HG02763 (cell line): ENCODE results near the gene SEMA3A.
"Not testable (repeated sequence)": the region's sequence is repeated elsewhere in the genome, so short reads cannot be mapped to it uniquely, and the experiment has no call there.

Experiments
- ATAC-seq: cut with Tn5 transposase; IDR thresholded peaks from one replicate; pipeline ENCODE4 v1.9.1; 2021; ENCODE audit warnings: mild to moderate bottlenecking, moderate library complexity; ENCODE audit not compliant: unreplicated experiment

The SEMA3A gene

DNA sequence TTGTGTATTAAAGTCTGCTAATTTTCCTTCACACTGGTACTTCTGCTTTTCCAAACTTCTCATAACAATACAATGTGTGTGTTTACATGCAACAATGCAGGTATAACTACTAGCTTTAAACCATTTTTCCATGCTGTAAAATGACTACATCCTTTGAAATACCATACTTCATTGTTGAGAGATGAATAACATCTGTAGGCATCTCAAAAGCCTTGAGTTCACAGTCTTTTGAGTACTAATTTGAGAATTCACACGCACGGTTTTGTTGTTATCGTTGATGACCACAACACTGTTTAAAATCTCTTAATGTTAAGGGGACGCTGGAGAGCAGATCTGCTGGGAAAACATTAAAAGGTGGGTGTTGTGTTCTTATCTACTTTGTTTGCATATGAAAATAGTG lies 37.4 kb downstream of the SEMA3A start:
- ATAC-seq, result no peak

GRCh38 chr7:84154991-84155781 lies 39.4 kb downstream of the SEMA3A start:
- no peak for ATAC-seq

- ATAC-seq, result no peak
Measured at GRCh38 chr7:84152995-84153394, 41.6 kb downstream of the SEMA3A start.

GRCh38 chr7:84150370-84150769 lies 44.2 kb downstream of the SEMA3A start:
- ATAC-seq, result not testable (repeated sequence)

- ATAC-seq, result no peak
Measured at GRCh38 chr7:84149573-84149972, 45.0 kb downstream of the SEMA3A start.

DNA sequence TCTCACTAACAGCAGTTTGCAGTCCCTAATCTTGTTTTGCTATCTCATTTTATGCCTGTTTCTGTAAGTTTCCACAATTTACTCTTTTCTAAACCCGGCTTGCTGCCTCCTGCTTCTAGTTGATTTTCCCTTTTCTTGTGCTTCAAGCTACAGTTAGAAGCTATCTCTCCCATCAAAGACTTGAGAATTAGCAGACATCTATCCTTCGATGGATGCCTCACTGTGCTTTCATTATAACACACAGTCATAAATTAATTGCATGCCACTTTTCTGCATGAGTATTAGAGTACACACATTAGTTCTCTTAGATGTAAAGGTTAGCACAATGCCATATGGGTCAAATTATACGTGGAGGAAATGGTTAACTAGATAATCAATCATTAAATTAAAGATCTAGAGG lies 48.7 kb downstream of the SEMA3A start:
- no peak for ATAC-seq

DNA sequence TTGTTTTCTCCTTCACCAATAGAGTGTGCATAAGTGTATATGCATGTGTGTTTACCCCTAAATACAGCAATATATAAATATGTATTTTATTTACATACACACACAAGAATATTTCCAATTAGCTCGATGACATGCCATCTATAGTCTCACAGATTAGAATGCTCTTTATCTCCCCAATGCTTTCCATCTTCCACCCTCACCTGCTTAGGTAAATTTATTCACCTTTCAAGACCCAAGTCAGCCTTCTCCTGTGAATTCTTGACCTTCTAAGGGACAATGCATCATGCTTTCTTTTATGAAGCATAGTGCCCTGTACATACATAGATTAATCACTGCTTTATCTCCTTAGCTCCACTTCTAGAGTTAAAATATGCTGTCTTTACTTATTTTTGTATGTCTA lies 49.7 kb downstream of the SEMA3A start:
- ATAC-seq, result no peak

GRCh38 chr7:84144480-84144879 lies 50.1 kb downstream of the SEMA3A start:
- no peak for ATAC-seq

GRCh38 chr7:84142726-84143125 lies 51.9 kb downstream of the SEMA3A start:
- ATAC-seq, result no peak

DNA sequence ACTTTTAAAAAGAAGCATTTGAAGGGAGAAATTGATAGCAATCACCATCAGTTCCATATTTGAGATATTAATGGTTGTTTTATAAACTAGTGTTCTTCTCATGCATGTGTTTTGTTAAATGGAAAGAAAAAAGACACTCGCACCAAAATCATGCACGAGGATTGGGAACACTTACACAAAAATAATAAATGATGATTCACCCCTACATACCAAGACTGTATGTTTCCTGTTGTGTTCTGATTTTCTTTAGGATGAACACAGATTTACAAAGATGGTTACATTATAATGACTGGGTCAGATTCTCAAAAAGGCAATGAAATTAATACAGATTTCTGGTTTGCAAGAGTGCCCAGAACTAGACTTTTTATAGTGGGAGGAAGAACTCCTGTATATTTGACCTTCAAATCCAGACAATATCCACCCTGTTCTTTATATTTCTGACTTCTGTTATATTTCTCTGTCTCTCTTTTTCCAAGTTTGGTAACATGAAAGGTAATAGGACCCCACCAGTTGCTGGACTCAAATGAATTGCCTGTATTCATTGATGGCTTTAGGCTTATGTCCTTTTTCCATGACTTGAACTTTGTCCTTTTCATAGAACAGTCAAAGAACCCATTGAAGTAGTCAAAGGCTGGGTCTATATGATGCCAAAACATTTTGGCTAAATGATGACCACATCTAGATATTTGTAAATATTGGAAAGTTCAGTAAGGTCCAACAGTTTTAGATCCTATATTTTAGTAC lies 54.4 kb downstream of the SEMA3A start:
- ATAC-seq, result no peak

- no peak for ATAC-seq
Measured at GRCh38 chr7:84138411-84138810, 56.2 kb downstream of the SEMA3A start.

GRCh38 chr7:84137812-84138211 lies 56.8 kb downstream of the SEMA3A start:
- no peak for ATAC-seq

GRCh38 chr7:84136809-84137208 lies 57.8 kb downstream of the SEMA3A start:
- no peak for ATAC-seq

GRCh38 chr7:84136336-84136735 lies 58.3 kb downstream of the SEMA3A start:
- no peak for ATAC-seq

GRCh38 chr7:84134169-84134568 lies 60.4 kb downstream of the SEMA3A start:
- ATAC-seq, result no peak

DNA sequence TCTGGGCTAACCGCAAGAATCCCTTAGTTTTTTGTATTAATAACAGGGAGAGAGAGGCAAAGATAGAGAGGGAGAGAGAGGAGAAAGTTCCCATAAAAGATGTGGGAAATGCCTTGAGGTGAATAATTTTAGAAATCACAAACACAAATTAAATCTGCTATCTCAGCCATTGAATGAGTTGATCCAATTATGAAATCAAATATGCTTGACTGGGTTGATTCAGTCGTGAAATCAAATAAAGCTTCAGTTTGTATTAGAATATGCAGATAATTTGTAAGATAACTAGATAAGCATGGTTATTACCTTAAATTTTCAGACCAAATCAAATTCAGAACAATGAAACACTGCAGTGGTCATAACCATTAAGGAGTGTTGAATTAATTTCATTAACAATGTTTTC lies 68.9 kb downstream of the SEMA3A start:
- ATAC-seq, result no peak

DNA sequence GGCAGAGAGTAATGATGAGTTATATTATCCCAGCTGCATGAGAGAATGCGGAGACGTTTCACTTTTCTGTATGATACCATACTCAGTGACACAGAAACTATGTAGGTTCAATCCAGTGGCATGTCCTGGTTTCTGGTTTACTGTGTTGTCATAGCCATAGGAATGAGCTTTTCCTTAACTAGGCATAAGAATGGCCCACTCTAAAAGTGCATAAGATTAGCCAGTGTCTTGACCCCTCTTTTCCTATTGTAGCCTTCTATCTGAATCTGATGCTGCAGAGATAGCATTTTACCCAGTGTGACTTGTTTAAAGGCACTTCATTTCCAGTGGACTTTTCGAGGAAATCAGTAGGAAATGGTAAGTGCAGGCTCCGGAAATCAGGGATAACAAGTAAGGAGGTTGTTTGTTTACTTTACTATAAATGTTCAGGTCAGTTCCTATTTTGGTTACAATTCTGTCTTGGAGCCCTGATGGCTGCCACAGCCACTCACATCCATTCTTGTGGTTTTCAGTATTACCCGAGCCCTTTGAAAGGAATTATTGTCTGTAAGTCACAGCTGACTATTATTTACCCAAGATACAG lies 70.5 kb downstream of the SEMA3A start:
- ATAC-seq, result no peak

GRCh38 chr7:84122582-84123360 lies 71.8 kb downstream of the SEMA3A start:
- ATAC-seq, result no peak

- ATAC-seq, result no peak
Measured at GRCh38 chr7:84117304-84117703, 77.3 kb downstream of the SEMA3A start.

DNA sequence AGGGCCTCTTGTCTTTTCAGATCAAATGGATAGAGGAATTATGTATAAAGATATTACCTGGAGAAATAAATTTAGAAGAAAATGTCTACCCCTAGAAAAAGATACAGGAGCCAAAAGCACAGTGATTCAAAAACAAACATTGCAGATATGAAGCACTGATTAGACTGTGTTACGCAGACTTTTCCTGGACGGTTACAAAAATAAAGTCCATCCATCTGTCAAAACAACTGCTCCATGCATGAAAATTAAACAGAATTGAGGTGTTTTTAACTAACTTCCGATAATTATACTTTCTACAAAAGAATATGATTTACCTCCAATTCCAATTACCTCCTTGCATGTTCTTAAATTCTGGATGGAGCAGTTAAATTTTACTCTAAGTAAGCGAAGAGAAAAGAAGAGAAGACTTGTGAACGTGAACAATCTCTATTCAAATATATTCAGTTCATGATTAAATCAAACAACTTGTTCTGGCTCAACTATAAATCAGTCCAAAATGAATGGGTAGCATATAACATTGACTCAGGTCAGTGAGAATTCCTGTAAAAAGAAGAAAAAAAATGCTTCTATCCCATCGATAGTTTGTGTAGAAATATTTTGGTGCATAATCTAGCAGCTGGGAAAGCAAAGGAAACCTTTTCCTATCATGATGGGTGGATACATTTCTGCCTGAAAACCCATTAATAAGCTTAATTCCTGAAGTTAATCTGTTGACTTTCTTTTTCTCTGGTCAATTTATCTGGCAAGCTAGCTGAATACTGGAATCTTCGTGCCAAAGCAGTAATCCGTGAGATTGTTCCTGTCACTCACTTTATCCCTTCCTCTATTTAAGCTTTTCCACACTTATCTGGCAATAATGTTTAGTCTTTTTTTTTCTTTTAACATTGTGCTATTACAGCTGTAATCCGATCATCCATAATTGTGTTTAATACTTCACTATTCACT lies 80.4 kb downstream of the SEMA3A start:
- no peak for ATAC-seq
